Colonic mucosa (tissue), 4 donors: ENCODE measurements around the gene FOSL2. TPM values are rescaled to one million over a fixed set of nuclear protein-coding genes. Genes with fewer than 3 reads are reported as not detected.
A peak's percentile ranks its signal among the peaks of the same experiment; 100 is the strongest.
"Not testable (repeated sequence)": the region's sequence is repeated elsewhere in the genome, so short reads cannot be mapped to it uniquely, and the experiment has no call there.

Source experiments
- DNase-seq: peaks from one replicate; pipeline ENCODE4 v3.0.0-alpha.2; 2020
- H3K27ac ChIP-seq: fragments of 200-600 bp; one replicate; pipeline ENCODE4 v1.8.0; 2021
- H3K27me3 ChIP-seq: fragments of 200-600 bp; one replicate; pipeline ENCODE4 v1.8.0; 2021
- H3K36me3 ChIP-seq: fragments of 200-600 bp; one replicate; pipeline ENCODE4 v1.8.0; 2021
- H3K4me1 ChIP-seq: fragments of 200-600 bp; one replicate; pipeline ENCODE4 v1.8.0; 2021; ENCODE audit warnings: mild to moderate bottlenecking
- H3K4me3 ChIP-seq: fragments of 200-600 bp; one replicate; pipeline ENCODE4 v1.8.0; 2021
- H3K9ac ChIP-seq, 2 donors: one replicate each; pipeline ENCODE4 v1.7.0; 2013; ENCODE audit warnings: control low read depth in 2 of 2, low read depth in 2 of 2, low read length in 2 of 2
- H3K9me3 ChIP-seq: fragments of 200-600 bp; one replicate; pipeline ENCODE4 v1.8.0; 2021
- intact Hi-C: fragments of 100-400 bp; cut with DNase I; formaldehyde crosslinking; loops from one replicate; pipeline ENCODE4 v1.14.1; 2022
- total RNA-seq, 2 donors: library from RNA; stranded (reverse); fragmentation: NEBNext Ultra II Directional in 1 of 2; extraction: Animal tissue kit (Norgen Biotek cat#: 25700) in 1 of 2; gene quantifications; one replicate each; pipeline ENCODE4 v1.2.1, GENCODE V29; 2021
- TF ChIP-seq, protein P1 (sequence below): fragments of 200-600 bp; IDR thresholded peaks from one replicate; pipeline ENCODE4 v1.8.0; 2022; ENCODE audit warnings: antibody characterized with exemption, mild to moderate bottlenecking
- donor health status: healthy.
- donor health status: DM: no; HTN: no; CAD: no.
- donor health status: DM: no; HTN: no; CAD: no.

The FOSL2 gene
- total RNA-seq, 2 donors from 2014 or later, result 74.2 to 142 TPM

DNA sequence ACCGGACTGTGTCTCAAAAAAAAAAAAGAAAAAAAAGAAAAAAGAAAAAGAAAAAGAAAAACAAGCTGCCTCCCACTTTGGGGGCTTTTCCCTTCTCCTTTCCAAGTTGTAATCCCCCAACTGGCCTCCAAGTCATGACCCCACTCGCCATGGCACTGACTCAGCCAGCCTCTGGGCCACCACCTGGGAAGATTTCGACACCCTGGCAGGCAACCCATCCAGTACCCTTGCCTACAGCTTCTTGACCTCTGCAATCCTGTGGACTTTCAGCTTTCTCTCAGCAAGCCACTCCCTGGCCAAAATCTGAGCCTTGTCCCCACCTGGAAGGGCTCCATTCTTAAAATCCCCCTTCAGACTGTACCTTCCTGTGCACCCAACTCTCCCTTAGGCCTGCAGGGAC, 22.3 kb upstream of the FOSL2 start:
- Histone ChIP-seq H3K27me3 (no peaks in the 10 kb centered on the region), H3K9ac (no peak overlapping the region), H3K4me3 (no peak overlapping the region), H3K36me3 (no peaks in the 10 kb centered on the region), H3K27ac (no peak overlapping the region), H3K9me3 (no peaks in the 10 kb centered on the region), H3K4me1 (peaks cover 5% of the 10 kb centered on the region)
- intact Hi-C loops, result no loop called here
- TF ChIP-seq, protein P1, sequence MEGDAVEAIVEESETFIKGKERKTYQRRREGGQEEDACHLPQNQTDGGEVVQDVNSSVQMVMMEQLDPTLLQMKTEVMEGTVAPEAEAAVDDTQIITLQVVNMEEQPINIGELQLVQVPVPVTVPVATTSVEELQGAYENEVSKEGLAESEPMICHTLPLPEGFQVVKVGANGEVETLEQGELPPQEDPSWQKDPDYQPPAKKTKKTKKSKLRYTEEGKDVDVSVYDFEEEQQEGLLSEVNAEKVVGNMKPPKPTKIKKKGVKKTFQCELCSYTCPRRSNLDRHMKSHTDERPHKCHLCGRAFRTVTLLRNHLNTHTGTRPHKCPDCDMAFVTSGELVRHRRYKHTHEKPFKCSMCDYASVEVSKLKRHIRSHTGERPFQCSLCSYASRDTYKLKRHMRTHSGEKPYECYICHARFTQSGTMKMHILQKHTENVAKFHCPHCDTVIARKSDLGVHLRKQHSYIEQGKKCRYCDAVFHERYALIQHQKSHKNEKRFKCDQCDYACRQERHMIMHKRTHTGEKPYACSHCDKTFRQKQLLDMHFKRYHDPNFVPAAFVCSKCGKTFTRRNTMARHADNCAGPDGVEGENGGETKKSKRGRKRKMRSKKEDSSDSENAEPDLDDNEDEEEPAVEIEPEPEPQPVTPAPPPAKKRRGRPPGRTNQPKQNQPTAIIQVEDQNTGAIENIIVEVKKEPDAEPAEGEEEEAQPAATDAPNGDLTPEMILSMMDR, result no peak
- DNase-seq, result no peak

DNA sequence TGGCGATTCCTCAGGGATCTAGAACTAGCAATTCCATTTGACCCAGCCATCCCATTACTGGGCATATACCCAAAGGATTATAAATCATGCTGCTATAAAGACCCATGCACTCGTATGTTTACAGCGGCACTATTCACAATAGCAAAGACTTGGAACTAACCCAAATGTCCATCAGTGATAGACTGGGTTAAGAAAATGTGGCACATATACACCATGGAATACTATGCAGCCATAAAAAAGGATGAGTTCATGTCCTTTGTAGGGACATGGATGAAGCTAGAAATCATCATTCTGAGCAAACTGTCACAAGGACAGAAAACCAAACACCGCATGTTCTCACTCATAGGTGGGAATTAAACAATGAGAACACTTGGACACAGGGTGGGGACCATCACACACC, 20.9 kb upstream of the FOSL2 start:
- H3K36me3 ChIP-seq, H3K27ac ChIP-seq, H3K4me3 ChIP-seq, H3K9me3 ChIP-seq, intact Hi-C loops, H3K4me1 ChIP-seq, H3K9ac ChIP-seq, H3K27me3 ChIP-seq, DNase-seq: not testable (repeated sequence)

DNA sequence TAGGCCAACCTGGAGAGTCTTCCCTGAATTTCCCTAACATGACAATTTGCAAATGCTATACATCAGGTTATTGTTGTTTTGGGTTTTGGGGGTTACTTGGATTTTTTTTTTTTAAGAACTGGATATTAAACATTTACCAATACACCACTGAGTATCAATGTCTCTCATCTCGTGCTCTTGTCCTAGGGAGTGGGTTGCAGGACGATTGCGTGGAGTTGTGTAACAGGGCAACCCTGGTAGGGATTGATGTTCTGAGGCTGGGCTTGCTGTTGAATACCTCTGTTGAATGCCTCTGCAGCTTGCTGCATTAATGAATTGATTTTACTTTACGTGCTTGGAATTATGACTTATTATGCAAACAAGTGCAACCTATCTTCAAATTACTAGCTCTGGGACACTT, 18.8 kb upstream of the FOSL2 start:
- no peak overlapping the region for H3K27ac ChIP-seq
- intact Hi-C loops, result no loop called here
- DNase-seq, result no peak
- no peak overlapping the region for H3K9ac ChIP-seq
- H3K4me1 ChIP-seq, result peaks cover 7% of the 10 kb centered on the region
- H3K36me3 ChIP-seq, result no peaks in the 10 kb centered on the region
- no peak overlapping the region for H3K4me3 ChIP-seq
- no peaks in the 10 kb centered on the region for H3K9me3 ChIP-seq
- H3K27me3 ChIP-seq, result no peaks in the 10 kb centered on the region
- TF ChIP-seq, protein P1, result no peak

DNA sequence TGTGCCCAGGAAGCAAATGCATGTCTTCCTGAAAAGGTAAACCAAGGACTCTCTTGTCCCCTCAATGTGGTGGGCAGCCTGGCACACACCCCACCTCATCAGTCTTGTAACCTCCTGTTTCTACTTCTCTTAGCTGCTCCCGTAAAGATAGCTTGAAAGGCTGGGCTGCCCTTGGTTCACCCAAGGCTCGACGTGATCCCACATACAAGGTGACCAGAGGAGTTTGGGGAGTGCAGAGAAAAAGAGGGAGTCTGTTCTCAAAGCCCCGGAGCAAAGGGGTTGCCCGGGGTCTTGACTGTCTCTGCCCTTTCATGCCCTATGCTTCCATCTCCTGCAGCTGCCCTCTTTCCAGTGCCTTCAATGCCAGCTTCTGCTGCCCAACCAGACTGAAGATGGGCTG, 18.3 kb upstream of the FOSL2 start:
- no peaks in the 10 kb centered on the region for H3K9me3 ChIP-seq
- H3K36me3 ChIP-seq, result no peaks in the 10 kb centered on the region
- H3K4me1 ChIP-seq, result peaks cover 12% of the 10 kb centered on the region
- no peak overlapping the region for H3K9ac ChIP-seq
- intact Hi-C loops, result no loop called here
- H3K27me3 ChIP-seq, result no peaks in the 10 kb centered on the region
- no peak overlapping the region for H3K27ac ChIP-seq
- TF ChIP-seq, protein P1, result no peak
- no peak overlapping the region for H3K4me3 ChIP-seq
- peak; percentile 19 for DNase-seq

DNA sequence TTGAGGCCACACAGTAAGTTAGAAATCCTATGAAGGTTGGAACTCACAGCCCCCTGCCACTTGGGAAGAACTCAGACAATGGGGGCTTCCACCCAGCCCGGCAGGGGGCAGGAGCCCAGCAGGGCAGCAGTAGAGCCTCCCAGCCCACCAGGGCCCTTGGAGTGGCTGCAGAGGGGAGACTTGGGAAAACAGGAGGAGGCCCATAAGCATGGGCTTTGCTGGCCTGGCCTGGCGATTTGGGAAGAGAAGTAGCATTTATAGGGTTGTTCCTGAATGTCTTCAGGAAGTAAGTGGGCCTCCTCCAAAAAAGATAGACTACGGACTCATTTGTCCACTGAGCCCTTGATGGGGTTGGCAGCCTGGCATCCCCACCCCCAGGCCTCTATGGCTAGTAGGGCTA, 17.4 kb upstream of the FOSL2 start:
- H3K4me1 ChIP-seq, result peaks cover 12% of the 10 kb centered on the region
- no peak overlapping the region for H3K27ac ChIP-seq

More for the DNA sequence above, 17.4 kb upstream of the FOSL2 start:
- peak; percentile 21 for DNase-seq
- intact Hi-C loops, result no loop called here
- H3K27me3 ChIP-seq, result no peaks in the 10 kb centered on the region
- no peak overlapping the region for H3K4me3 ChIP-seq
- TF ChIP-seq, protein P1, result no peak
- H3K9me3 ChIP-seq, result no peaks in the 10 kb centered on the region
- peak overlapping the region in 1 of 2 donors; percentile 32 for H3K9ac ChIP-seq
- no peaks in the 10 kb centered on the region for H3K36me3 ChIP-seq
